ENCODE measurements around the gene CYLD.

GRCh38 chr16:50828164-50828702, 86.3 kb downstream of the CYLD start:
- TF ChIP-seq CTCF (IDR thresholded peaks at IDR 0.05), result no peak
- no peak for TF ChIP-seq POLR2AphosphoS5 (IDR thresholded peaks at IDR 0.05)
- TF ChIP-seq POLR2A (IDR thresholded peaks at IDR 0.05), result no peak
- no peak for TF ChIP-seq EP300 (IDR thresholded peaks at IDR 0.05)

Data from sigmoid colon (tissue), 4 donors.